Measurements from ENCODE around the gene LRBA. TPM values are rescaled to one million over a fixed set of nuclear protein-coding genes. Genes with fewer than 3 reads are reported as not detected.

Gene LRBA
- total RNA-seq, 1 donor from 2014 or later: 68.0 TPM

DNA sequence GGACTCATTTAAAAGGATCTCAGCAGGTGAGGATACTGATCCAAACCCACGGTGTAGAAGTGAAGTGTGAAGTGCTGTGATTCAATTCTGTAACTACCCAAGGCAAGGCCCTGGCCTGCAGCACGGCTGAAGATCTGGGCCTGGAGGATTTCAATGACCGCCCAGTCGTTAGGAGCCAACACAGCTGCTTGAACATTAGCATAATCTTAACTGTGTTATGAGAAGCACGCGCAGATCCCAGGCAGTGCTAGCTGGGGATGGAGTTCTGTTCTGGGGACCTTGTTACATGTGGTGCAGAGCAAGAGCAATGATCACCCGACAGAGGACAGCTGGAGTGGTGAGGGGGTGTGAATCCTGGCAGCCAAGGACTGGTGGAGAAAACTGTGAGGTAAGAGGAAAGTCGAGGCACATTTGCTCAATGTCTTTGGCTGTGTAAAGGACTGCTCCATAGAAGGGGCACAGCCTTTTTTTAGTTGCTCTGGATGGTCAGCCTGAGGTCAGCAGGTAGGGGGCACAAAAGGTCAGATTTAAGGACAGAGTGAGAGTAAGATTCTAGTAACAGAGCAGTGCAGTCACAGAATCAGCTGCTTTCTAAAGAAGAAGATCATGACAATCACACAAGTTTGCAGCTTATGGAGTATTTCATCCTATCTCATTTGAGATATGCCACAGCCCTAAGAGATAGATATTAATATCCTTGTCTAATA, 755.1 kb downstream of the LRBA start:
- Histone ChIP-seq H3K4me3 (no peak overlapping the region), H3K9me3 (no peaks in the 10 kb centered on the region), H3K27me3 (no peaks in the 10 kb centered on the region), H3K4me1 (peaks cover 8% of the 10 kb centered on the region), H3K36me3 (no peaks in the 10 kb centered on the region), H3K27ac (no peak overlapping the region)
- TF ChIP-seq POLR2AphosphoS5 (IDR thresholded peaks at IDR 0.05; ENCODE audit: insufficient read depth in 1 of 2, low read depth in 1 of 2) (no peak), POLR2A (IDR thresholded peaks at IDR 0.05) (no peak)
- TF ChIP-seq, protein P1, sequence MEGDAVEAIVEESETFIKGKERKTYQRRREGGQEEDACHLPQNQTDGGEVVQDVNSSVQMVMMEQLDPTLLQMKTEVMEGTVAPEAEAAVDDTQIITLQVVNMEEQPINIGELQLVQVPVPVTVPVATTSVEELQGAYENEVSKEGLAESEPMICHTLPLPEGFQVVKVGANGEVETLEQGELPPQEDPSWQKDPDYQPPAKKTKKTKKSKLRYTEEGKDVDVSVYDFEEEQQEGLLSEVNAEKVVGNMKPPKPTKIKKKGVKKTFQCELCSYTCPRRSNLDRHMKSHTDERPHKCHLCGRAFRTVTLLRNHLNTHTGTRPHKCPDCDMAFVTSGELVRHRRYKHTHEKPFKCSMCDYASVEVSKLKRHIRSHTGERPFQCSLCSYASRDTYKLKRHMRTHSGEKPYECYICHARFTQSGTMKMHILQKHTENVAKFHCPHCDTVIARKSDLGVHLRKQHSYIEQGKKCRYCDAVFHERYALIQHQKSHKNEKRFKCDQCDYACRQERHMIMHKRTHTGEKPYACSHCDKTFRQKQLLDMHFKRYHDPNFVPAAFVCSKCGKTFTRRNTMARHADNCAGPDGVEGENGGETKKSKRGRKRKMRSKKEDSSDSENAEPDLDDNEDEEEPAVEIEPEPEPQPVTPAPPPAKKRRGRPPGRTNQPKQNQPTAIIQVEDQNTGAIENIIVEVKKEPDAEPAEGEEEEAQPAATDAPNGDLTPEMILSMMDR (IDR thresholded peaks at IDR 0.05): no peak
- no peak for DNase-seq (ENCODE audit: extremely low spot score in 2 of 2)
- intact Hi-C loops (cut with DNase I): no loop called here

GRCh38 chr4:150258569-150258968, 756.5 kb downstream of the LRBA start:
- no peaks in the 10 kb centered on the region for H3K27me3 ChIP-seq
- H3K36me3 ChIP-seq: no peaks in the 10 kb centered on the region
- peaks cover 8% of the 10 kb centered on the region for H3K4me1 ChIP-seq
- H3K4me3 ChIP-seq: no peak overlapping the region
- no peaks in the 10 kb centered on the region for H3K9me3 ChIP-seq
- TF ChIP-seq, protein P1 (IDR thresholded peaks at IDR 0.05): no peak
- intact Hi-C loops (cut with DNase I): no loop called here
- DNase-seq (ENCODE audit: extremely low spot score in 2 of 2): no peak
- H3K27ac ChIP-seq: no peak overlapping the region

DNA sequence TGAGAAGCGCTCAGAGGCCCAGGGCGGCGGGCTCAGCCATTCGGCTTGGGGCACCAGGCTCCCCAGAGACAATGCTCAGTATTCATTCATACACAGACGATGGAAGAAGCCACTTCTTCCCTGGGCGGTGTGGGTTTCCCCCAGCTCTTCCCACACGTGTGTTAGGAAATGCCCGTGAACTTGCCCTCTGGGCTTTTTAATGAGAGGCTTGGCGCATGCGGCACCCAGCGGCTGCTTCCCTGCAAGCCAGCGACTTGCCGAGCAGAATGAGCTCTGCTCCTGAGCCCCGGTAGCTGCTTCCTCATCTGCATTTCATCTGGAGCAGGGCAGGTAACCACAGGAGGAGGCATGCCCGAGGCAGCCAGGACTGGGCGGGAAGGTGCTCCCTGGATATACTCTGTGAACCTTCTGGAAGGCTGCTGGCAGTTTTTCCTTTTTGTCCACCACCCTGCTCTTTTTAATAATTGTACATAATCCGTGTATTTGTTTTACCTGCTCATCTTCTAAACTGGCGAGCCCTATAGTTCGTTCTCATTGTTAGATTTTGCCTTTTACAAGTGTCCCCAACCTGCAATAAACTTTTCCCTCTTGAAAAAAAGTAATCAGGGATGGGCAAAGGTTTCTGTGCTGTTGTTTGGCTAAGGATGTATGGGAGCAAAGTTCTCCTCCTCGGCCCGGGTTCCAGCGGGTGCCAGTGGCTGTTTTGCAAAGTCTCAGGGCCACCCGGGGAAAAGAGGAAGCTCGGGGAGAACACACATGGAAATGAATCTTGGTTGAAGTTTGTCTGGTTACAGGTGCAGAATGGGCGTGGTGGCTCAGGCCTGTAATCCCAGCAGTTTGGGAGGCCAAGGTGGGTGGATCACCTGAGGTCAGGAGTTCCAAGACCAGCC, 758.0 kb downstream of the LRBA start:
- no peak overlapping the region for H3K27ac ChIP-seq
- TF ChIP-seq POLR2AphosphoS5 (IDR thresholded peaks at IDR 0.05; ENCODE audit: insufficient read depth in 1 of 2, low read depth in 1 of 2) (no peak), POLR2A (IDR thresholded peaks at IDR 0.05) (no peak)
- TF ChIP-seq, protein P1 (IDR thresholded peaks at IDR 0.05): no peak
- no peak for DNase-seq (ENCODE audit: extremely low spot score in 2 of 2)
- H3K9me3 ChIP-seq: no peaks in the 10 kb centered on the region
- peaks cover 8% of the 10 kb centered on the region for H3K4me1 ChIP-seq
- no peaks in the 10 kb centered on the region for H3K36me3 ChIP-seq
- no peaks in the 10 kb centered on the region for H3K27me3 ChIP-seq
- H3K4me3 ChIP-seq: no peak overlapping the region
- intact Hi-C loops (cut with DNase I): no loop called here

GRCh38 chr4:150256225-150256620, 758.9 kb downstream of the LRBA start:
- DNase-seq (ENCODE audit: extremely low spot score in 2 of 2): no peak
- intact Hi-C loops (cut with DNase I): no loop called here
- TF ChIP-seq, protein P1 (IDR thresholded peaks at IDR 0.05): no peak
- TF ChIP-seq POLR2A (IDR thresholded peaks at IDR 0.05) (no peak), POLR2AphosphoS5 (IDR thresholded peaks at IDR 0.05; ENCODE audit: insufficient read depth in 1 of 2, low read depth in 1 of 2) (no peak)
- Histone ChIP-seq H3K4me1 (peaks cover 8% of the 10 kb centered on the region), H3K27me3 (no peaks in the 10 kb centered on the region), H3K4me3 (no peak overlapping the region), H3K36me3 (no peaks in the 10 kb centered on the region), H3K27ac (no peak overlapping the region), H3K9me3 (no peaks in the 10 kb centered on the region)
